Stimulated activated memory B cell treated with anti-CD40 and anti-IgM and Interleukin-4, amounts not matched to agents 10 μg/mL and 1 μg/mL and 100 μg/mL, for 72 hours (primary cell): ENCODE measurements around the gene GDA.

Experiments
- ATAC-seq: fragments of 150-1000 bp; cut with Tn5 transposase; 2 replicates; pipeline ENCODE4 v1.10.0; 2021
- H3K27ac Mint-ChIP-seq: one replicate; pipeline ENCODE4 v1.8.0; 2022; ENCODE audit warnings: mild to moderate bottlenecking, mixed read lengths
- H3K27me3 Mint-ChIP-seq: one replicate; pipeline ENCODE4 v1.8.0; 2022; ENCODE audit warnings: mixed read lengths
- H3K36me3 Mint-ChIP-seq: one replicate; pipeline ENCODE4 v1.8.0; 2022; ENCODE audit warnings: mixed read lengths
- H3K4me1 Mint-ChIP-seq: one replicate; pipeline ENCODE4 v1.8.0; 2022; ENCODE audit warnings: mixed read lengths
- H3K4me3 Mint-ChIP-seq: one replicate; pipeline ENCODE4 v1.8.0; 2022; ENCODE audit warnings: mild to moderate bottlenecking, moderate library complexity, mixed read lengths
- H3K9me3 Mint-ChIP-seq: one replicate; pipeline ENCODE4 v1.8.0; 2022; ENCODE audit warnings: mixed read lengths

Gene GDA

DNA sequence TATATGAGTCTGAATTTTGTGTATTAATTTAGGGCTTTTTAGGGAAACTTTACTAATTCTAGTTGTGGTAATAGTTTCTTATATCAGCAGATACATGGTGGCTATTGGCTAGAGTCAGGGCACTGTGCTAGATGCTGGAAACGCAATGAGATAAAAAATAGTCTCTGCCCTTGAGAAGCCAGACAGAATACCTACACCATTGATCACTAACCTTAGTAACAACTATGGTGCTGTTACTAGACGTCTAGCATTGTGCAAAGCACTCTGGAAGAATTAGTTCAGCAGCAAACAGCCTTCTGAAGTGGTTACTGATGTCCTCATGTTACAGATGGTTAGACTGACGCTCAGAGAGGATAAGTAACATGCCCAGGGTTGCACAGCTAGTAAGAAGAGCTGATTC, 61.8 kb downstream of the GDA start:
- ATAC-seq = no peak
- Mint-ChIP-seq H3K9me3 (no peaks in the 10 kb centered on the region), H3K4me1 (peaks cover 7% of the 10 kb centered on the region), H3K36me3 (no peaks in the 10 kb centered on the region), H3K27ac (no peak overlapping the region), H3K4me3 (no peak overlapping the region), H3K27me3 (peaks cover 20% of the 10 kb centered on the region)

DNA sequence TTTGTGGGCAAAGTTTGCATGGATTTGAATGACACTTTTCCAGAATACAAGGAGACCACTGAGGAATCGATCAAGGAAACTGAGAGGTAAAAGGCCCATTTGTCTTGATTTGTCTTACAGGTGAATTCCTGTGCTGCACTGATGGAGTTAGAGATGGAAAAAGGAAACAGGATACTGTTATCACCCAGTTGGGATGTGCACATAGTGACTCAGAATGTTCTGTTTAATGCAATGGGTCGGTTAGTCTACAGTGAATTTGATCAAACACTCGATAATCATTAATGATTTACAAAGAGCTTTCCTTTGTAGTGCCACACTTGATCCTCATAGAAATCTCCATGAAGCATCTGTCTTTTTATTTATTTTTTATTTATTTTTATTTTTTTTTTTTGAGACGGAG, 64.7 kb downstream of the GDA start:
- no peak overlapping the region for H3K4me3 Mint-ChIP-seq
- no peak overlapping the region for H3K27ac Mint-ChIP-seq
- no peaks in the 10 kb centered on the region for H3K9me3 Mint-ChIP-seq
- H3K36me3 Mint-ChIP-seq = no peaks in the 10 kb centered on the region
- no peaks in the 10 kb centered on the region for H3K4me1 Mint-ChIP-seq
- H3K27me3 Mint-ChIP-seq = peaks cover 20% of the 10 kb centered on the region
- ATAC-seq = no peak

DNA sequence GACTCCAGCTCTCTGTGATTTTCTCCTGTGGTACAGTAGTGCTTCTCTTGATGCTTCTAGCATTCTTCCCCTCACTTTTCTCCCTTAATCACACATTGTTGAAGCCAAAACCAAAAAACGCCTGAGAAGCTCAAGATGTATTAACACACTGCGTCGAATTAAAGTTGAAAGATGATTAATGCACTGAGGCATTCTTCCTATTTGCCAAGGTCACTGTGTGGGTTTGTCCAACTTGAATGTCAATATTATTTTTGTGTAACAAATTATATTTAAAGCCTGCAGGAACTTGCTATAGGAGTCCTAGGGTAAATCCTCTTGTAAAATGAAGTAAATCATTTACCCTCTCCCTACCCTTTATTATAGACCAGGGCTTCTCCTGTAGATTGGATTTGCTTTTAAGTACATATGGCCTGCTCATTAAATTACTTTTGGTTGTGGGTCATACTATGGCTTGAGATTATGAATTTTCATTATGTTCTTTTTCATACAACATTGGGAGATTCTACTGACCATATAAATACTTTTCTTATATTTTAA, 68.1 kb downstream of the GDA start:
- no peak overlapping the region for H3K27ac Mint-ChIP-seq
- H3K4me3 Mint-ChIP-seq = no peak overlapping the region

DNA sequence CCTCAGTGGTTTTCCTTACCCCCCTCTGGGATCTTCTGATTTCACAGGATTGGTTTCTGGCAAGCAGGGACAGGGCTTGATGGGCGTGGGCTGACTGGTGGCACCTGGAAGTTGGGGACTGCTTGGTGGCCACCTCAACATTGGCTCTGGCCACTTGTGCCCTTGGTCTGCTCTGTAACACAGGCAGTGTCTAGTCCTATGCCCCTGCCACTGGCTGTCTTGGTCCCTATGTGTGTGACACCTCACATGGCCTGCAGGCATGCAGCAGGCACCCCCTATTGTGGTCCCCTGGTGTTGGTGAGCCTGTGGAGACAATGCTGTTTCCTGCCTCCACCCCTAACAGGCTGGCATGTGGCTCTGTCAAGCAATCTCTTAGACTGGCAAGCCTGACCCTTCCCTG, 71.3 kb downstream of the GDA start:
- no peak overlapping the region for H3K27ac Mint-ChIP-seq
- no peak overlapping the region for H3K4me3 Mint-ChIP-seq
- no peaks in the 10 kb centered on the region for H3K36me3 Mint-ChIP-seq
- H3K4me1 Mint-ChIP-seq = no peaks in the 10 kb centered on the region
- H3K9me3 Mint-ChIP-seq = no peaks in the 10 kb centered on the region
- ATAC-seq = peak; percentile 63
- H3K27me3 Mint-ChIP-seq = peaks cover 14% of the 10 kb centered on the region

More for the DNA sequence above, 68.1 kb downstream of the GDA start:
- Mint-ChIP-seq H3K36me3 (no peaks in the 10 kb centered on the region), H3K27me3 (peaks cover 10% of the 10 kb centered on the region), H3K9me3 (no peaks in the 10 kb centered on the region), H3K4me1 (no peaks in the 10 kb centered on the region)
- no peak for ATAC-seq

DNA sequence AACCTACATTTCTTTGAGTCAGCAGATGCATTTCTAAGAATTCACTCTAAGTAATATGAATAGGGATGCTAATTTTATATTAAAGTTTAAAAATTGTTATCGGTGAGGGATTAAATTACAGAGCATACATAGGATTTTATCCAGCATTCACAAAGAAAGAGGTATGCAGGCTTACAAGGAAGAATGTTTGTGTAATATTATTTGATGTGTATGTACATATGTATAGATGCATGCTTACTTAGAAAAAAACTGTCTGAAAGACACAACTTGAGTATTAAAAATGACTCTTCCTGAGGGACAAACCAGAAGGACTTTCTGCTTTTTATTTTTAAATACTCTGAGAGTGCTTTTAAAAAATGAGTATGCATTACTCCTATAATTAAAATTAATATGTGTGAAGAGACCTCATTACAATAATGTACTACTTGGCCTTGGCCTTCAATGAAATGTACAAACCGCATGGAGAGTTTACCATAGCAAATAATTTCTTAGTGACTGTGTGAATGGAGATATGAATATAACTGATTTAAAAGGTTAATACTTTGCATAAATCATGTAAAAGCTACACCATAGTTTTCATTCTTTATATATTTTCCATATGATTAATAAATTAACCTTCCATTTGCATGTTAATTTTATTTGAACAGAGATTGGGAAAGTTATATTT, 77.0 kb downstream of the GDA start:
- no peak overlapping the region for H3K4me3 Mint-ChIP-seq
- ATAC-seq = no peak
- no peak overlapping the region for H3K27ac Mint-ChIP-seq
- H3K9me3 Mint-ChIP-seq = no peaks in the 10 kb centered on the region
- H3K36me3 Mint-ChIP-seq = no peaks in the 10 kb centered on the region
- H3K4me1 Mint-ChIP-seq = no peaks in the 10 kb centered on the region
- H3K27me3 Mint-ChIP-seq = peaks cover 14% of the 10 kb centered on the region

DNA sequence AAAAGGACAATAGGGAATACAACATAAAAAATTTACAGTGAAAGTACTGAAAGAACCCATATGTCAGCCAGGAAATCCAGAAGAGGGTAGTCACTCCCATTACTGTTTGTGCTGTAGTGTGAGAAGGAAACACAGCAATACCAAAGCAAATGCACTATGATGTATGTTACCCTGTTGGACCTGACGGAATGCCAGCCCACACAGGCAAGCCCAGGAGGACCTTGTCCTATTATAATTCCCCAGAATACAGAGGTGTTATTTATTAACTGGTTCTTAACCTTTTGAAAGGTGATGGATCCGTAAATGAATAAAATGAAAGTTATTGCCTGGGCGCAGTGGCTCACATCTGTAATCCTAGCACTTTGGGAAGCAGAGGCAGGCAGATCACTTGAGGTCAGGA, 79.0 kb downstream of the GDA start:
- ATAC-seq = no peak
- Mint-ChIP-seq H3K9me3 (no peaks in the 10 kb centered on the region), H3K27me3 (peaks cover 2% of the 10 kb centered on the region), H3K27ac (no peak overlapping the region), H3K36me3 (no peaks in the 10 kb centered on the region), H3K4me1 (no peaks in the 10 kb centered on the region), H3K4me3 (no peak overlapping the region)

DNA sequence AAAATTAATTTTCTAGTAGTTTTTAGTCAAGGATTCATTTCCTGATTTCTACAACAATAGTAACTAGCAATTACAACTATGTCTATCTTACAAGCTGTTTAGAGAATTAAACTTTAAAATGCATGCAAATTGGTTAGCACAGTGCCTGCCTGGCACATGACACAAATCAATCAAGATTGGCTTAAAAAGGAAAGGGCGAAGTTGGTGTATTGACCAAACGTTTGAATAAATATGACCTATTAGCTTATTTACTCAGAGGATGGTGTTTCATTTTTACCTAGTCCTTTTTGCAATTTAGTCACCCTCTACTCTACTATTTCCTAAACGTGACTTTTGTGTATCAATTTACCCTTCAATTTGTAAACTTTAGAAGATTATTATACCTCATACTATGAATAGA, 83.5 kb downstream of the GDA start:
- Mint-ChIP-seq H3K9me3 (no peaks in the 10 kb centered on the region), H3K36me3 (no peaks in the 10 kb centered on the region), H3K4me1 (no peaks in the 10 kb centered on the region), H3K27me3 (no peaks in the 10 kb centered on the region), H3K4me3 (no peak overlapping the region), H3K27ac (no peak overlapping the region)
- ATAC-seq = no peak

GRCh38 chr9:72247549-72247948, 98.3 kb downstream of the GDA start:
- Mint-ChIP-seq H3K27me3 (no peaks in the 10 kb centered on the region), H3K4me3 (no peak overlapping the region), H3K9me3 (no peaks in the 10 kb centered on the region), H3K27ac (no peak overlapping the region), H3K36me3 (no peaks in the 10 kb centered on the region), H3K4me1 (no peaks in the 10 kb centered on the region)
- ATAC-seq = no peak

GRCh38 chr9:72251589-72251988, 102.3 kb downstream of the GDA start:
- no peak overlapping the region for H3K27ac Mint-ChIP-seq
- no peaks in the 10 kb centered on the region for H3K36me3 Mint-ChIP-seq
- H3K9me3 Mint-ChIP-seq = no peaks in the 10 kb centered on the region
- no peak overlapping the region for H3K4me3 Mint-ChIP-seq
- ATAC-seq = no peak
- H3K4me1 Mint-ChIP-seq = no peaks in the 10 kb centered on the region
- peaks cover 20% of the 10 kb centered on the region for H3K27me3 Mint-ChIP-seq

- H3K27me3 Mint-ChIP-seq = peaks cover 34% of the 10 kb centered on the region
- H3K27ac Mint-ChIP-seq = no peak overlapping the region
- ATAC-seq = no peak
Measured at GRCh38 chr9:72254901-72255545, 105.8 kb downstream of the GDA start.

GRCh38 chr9:72255569-72255968, 106.3 kb downstream of the GDA start:
- H3K27ac Mint-ChIP-seq = no peak overlapping the region
- ATAC-seq = no peak
- H3K27me3 Mint-ChIP-seq = peaks cover 34% of the 10 kb centered on the region
- no peaks in the 10 kb centered on the region for H3K36me3 Mint-ChIP-seq
- H3K4me1 Mint-ChIP-seq = no peaks in the 10 kb centered on the region
- no peaks in the 10 kb centered on the region for H3K9me3 Mint-ChIP-seq
- no peak overlapping the region for H3K4me3 Mint-ChIP-seq

More at GRCh38 chr9:72254901-72255545, 105.8 kb downstream of the GDA start:
- no peak overlapping the region for H3K4me3 Mint-ChIP-seq
- H3K9me3 Mint-ChIP-seq = no peaks in the 10 kb centered on the region
- no peaks in the 10 kb centered on the region for H3K4me1 Mint-ChIP-seq
- H3K36me3 Mint-ChIP-seq = no peaks in the 10 kb centered on the region

DNA sequence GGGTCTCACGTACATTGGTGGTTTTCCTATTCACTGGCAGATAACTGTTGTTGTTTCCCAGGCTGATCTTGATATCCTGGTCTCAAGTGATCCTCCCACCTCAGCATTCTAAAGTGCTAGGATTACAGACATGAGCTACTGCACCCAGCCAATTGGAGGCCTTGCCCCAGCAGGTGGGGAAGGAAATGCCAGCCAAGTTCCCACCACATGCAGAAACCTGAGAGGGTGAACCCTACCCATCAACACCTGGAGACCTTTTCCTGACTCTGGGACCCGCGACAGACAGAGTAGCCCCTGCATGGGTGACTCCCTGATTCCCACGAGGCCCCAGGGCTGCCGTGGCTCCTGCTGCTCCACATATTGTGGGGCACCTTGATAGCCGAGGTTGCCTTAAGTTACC, 107.7 kb downstream of the GDA start:
- no peak for ATAC-seq
- Mint-ChIP-seq H3K4me1 (no peaks in the 10 kb centered on the region), H3K27ac (no peak overlapping the region), H3K36me3 (no peaks in the 10 kb centered on the region), H3K9me3 (no peaks in the 10 kb centered on the region), H3K27me3 (peaks cover 34% of the 10 kb centered on the region), H3K4me3 (no peak overlapping the region)

DNA sequence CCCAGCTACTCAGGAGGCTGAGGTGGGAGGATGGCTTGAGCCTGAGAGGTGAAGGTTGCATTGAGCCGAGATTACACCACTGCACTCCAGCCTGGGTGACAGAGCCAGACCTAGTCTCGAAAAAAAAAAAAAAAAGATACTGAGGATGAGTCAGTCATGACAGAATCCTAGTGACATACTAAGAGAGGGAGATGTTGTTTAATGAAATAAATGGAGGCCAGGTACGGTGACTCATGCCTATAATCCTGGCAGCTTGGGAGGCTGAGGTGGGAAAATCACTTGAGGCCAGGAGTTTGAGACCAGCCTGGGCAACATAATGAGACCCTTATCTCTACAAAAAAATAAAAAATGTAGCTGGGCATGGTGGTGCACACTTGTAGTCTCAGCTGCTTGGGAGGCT, 108.6 kb downstream of the GDA start:
- Mint-ChIP-seq H3K4me1 (no peaks in the 10 kb centered on the region), H3K27me3 (peaks cover 34% of the 10 kb centered on the region), H3K9me3 (no peaks in the 10 kb centered on the region), H3K36me3 (no peaks in the 10 kb centered on the region), H3K27ac (no peak overlapping the region), H3K4me3 (no peak overlapping the region)
- no peak for ATAC-seq

DNA sequence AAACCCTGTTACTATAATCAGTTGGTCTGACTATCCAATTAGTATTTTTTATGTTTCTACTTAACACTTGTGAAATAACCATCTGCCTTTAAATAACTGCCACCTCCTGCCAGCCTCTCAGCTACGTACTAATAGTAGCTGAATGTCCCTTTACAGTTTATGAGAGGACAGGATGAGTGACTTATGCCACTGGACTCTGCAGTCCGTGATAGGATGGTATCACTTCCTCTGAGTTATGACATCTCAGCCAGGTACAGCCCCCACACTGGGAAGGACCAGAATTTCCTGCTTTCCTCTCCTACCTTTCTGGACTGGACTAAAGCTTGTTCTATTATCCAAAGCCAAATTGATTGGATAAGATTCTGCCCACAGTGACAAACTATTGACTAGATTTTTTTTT, 112.8 kb downstream of the GDA start:
- peaks cover 14% of the 10 kb centered on the region for H3K27me3 Mint-ChIP-seq
- H3K4me1 Mint-ChIP-seq = no peaks in the 10 kb centered on the region
- no peak overlapping the region for H3K27ac Mint-ChIP-seq
- no peaks in the 10 kb centered on the region for H3K36me3 Mint-ChIP-seq
- ATAC-seq = no peak
- H3K4me3 Mint-ChIP-seq = no peak overlapping the region
- no peaks in the 10 kb centered on the region for H3K9me3 Mint-ChIP-seq

DNA sequence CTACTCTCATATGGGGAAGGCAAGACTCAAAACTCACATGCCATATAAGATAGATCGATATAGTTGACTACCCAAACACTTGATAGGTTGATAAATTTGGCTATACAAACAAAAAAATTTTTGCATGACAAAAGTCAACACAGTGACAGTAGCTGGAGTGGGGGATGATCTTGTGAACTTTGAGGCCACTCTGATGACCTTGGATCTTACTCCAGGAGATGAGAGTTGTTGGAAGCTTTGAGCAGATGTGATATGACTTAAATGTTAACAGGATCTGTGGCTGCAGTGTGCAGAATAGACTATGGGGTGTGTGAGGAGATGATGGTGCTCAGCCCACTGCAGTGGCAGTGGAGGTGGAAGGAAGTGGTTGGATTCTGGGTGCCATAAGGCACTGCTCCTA, 114.3 kb downstream of the GDA start:
- Mint-ChIP-seq H3K9me3 (no peaks in the 10 kb centered on the region), H3K36me3 (no peaks in the 10 kb centered on the region), H3K4me1 (no peaks in the 10 kb centered on the region), H3K27ac (no peak overlapping the region), H3K4me3 (no peak overlapping the region), H3K27me3 (peaks cover 7% of the 10 kb centered on the region)
- no peak for ATAC-seq

- peak; percentile 55 for ATAC-seq
- H3K4me3 Mint-ChIP-seq = no peak overlapping the region
- peaks cover 7% of the 10 kb centered on the region for H3K27me3 Mint-ChIP-seq
- H3K4me1 Mint-ChIP-seq = no peaks in the 10 kb centered on the region
- H3K36me3 Mint-ChIP-seq = no peaks in the 10 kb centered on the region
- no peak overlapping the region for H3K27ac Mint-ChIP-seq
- no peaks in the 10 kb centered on the region for H3K9me3 Mint-ChIP-seq
Measured at GRCh38 chr9:72268961-72269360, 119.7 kb downstream of the GDA start.
